Hepatocyte (in vitro differentiated cells): ENCODE results near the gene ABHD17A. TPM values are rescaled to one million over a fixed set of nuclear protein-coding genes. Genes with fewer than 3 reads are reported as not detected.

Source experiments
- DNase-seq: peaks from one replicate; pipeline ENCODE4 v3.0.0-alpha.2; 2016; ENCODE audit warnings: low spot score
- H2AFZ ChIP-seq: fragments of 200-600 bp; sonication (generic); 2 replicates; pipeline ENCODE4 v1.6.0; 2016; ENCODE audit warnings: antibody characterized with exemption, mild to moderate bottlenecking
- H3K27ac ChIP-seq: fragments of 200-600 bp; sonication (generic); 2 replicates; pipeline ENCODE4 v1.5.1; 2016; ENCODE audit warnings: mild to moderate bottlenecking
- H3K27me3 ChIP-seq: fragments of 200-600 bp; sonication (generic); 2 replicates; pipeline ENCODE4 v1.6.1; 2016
- H3K36me3 ChIP-seq: fragments of 200-600 bp; sonication (generic); replicated peaks from 2 replicates; pipeline ENCODE4 v1.5.1; 2016; ENCODE audit warnings: low read depth; ENCODE audit not compliant: insufficient read depth
- H3K4me1 ChIP-seq: fragments of 200-600 bp; sonication (generic); 2 replicates; pipeline ENCODE4 v1.5.1; 2016; ENCODE audit warnings: mild to moderate bottlenecking, moderate library complexity; ENCODE audit not compliant: insufficient read depth
- H3K4me2 ChIP-seq: fragments of 200-600 bp; sonication (generic); 2 replicates; pipeline ENCODE4 v1.6.0; 2016
- H3K4me3 ChIP-seq: fragments of 200-600 bp; sonication (generic); 2 replicates; pipeline ENCODE4 v1.5.1; 2016; ENCODE audit warnings: mild to moderate bottlenecking
- H3K79me2 ChIP-seq: fragments of 200-600 bp; sonication (generic); 2 replicates; pipeline ENCODE4 v1.6.0; 2017; ENCODE audit warnings: mild to moderate bottlenecking
- H3K9me2 ChIP-seq: fragments of 200-600 bp; sonication (generic); replicated peaks from 2 replicates; pipeline ENCODE4 v1.6.0; 2017; ENCODE audit warnings: mild to moderate bottlenecking; ENCODE audit not compliant: insufficient read depth
- H3K9me3 ChIP-seq: fragments of 200-600 bp; sonication (generic); 2 replicates; pipeline ENCODE4 v1.5.1; 2016; ENCODE audit warnings: low read depth, mild to moderate bottlenecking
- H4K20me1 ChIP-seq: fragments of 200-600 bp; sonication (generic); 2 replicates; pipeline ENCODE4 v1.6.0; 2016; ENCODE audit warnings: mild to moderate bottlenecking; ENCODE audit not compliant: insufficient read depth, poor library complexity, severe bottlenecking
- EZH2 ChIP-seq: fragments of 200-600 bp; sonication (generic); IDR thresholded peaks from 2 replicates; pipeline ENCODE4 v1.6.1; 2016; ENCODE audit warnings: antibody characterized with exemption, mild to moderate bottlenecking, borderline replicate concordance
- EZH2phosphoT487 ChIP-seq: fragments of 200-600 bp; sonication (generic); IDR thresholded peaks from one replicate; pipeline ENCODE4 v1.6.1; 2018; ENCODE audit warnings: antibody characterized with exemption, mild to moderate bottlenecking, low read depth, moderate library complexity; ENCODE audit not compliant: unreplicated experiment, severe bottlenecking
- WGBS: methylation state at CpG from one replicate; pipeline ENCODE4 v1.1.6; 2016; ENCODE audit warnings: low lambda C conversion rate; ENCODE audit errors: missing lambda C conversion rate; 5-methylcytosine and 5-hydroxymethylcytosine counted together
- polyA plus RNA-seq: library from polyadenylated mRNA; unstranded; fragments of >200 nt; fragmentation: Nextera tagmentation; extraction: Ambion mirVana; gene quantifications from 2 replicates; pipeline ENCODE4 v1.2.1, GENCODE V29; 2016
- total RNA-seq: library from RNA; depleted of rRNA; stranded (reverse); fragments of >200 nt; gene quantifications from 2 replicates; pipeline ENCODE4 v1.2.3, GENCODE V29; 2014
- TF ChIP-seq, protein P1 (sequence below): fragments of 200-600 bp; sonication (generic); IDR thresholded peaks from 2 replicates; pipeline ENCODE4 v1.5.1; 2016; ENCODE audit warnings: antibody characterized with exemption, mild to moderate bottlenecking; ENCODE audit not compliant: poor library complexity

The ABHD17A gene
- total and polyA plus RNA-seq, 2 experiments from 2014 or later, result 62.5 to 102 TPM

- H4K20me1 ChIP-seq, result no peaks in the 10 kb centered on the region
- H3K27ac ChIP-seq, result no peak overlapping the region
- H3K36me3 ChIP-seq, result no peaks in the 10 kb centered on the region
- H3K27me3 ChIP-seq, result no peaks in the 10 kb centered on the region
- no peaks in the 10 kb centered on the region for H3K9me2 ChIP-seq
- peaks cover 5% of the 10 kb centered on the region for H3K4me1 ChIP-seq
- DNase-seq, result no peak
- H3K79me2 ChIP-seq, result no peaks in the 10 kb centered on the region
- H2AFZ ChIP-seq, result no peak overlapping the region
- H3K4me2 ChIP-seq, result no peak overlapping the region
- no peak overlapping the region for H3K4me3 ChIP-seq
- TF ChIP-seq EZH2phosphoT487 (no peak), EZH2 (no peak)
- TF ChIP-seq, protein P1, sequence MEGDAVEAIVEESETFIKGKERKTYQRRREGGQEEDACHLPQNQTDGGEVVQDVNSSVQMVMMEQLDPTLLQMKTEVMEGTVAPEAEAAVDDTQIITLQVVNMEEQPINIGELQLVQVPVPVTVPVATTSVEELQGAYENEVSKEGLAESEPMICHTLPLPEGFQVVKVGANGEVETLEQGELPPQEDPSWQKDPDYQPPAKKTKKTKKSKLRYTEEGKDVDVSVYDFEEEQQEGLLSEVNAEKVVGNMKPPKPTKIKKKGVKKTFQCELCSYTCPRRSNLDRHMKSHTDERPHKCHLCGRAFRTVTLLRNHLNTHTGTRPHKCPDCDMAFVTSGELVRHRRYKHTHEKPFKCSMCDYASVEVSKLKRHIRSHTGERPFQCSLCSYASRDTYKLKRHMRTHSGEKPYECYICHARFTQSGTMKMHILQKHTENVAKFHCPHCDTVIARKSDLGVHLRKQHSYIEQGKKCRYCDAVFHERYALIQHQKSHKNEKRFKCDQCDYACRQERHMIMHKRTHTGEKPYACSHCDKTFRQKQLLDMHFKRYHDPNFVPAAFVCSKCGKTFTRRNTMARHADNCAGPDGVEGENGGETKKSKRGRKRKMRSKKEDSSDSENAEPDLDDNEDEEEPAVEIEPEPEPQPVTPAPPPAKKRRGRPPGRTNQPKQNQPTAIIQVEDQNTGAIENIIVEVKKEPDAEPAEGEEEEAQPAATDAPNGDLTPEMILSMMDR, result no peak
- WGBS, result 95% methylated on average over 1 of the region's 1 CpG
- no peaks in the 10 kb centered on the region for H3K9me3 ChIP-seq
These were observed 46.1 kb upstream of the ABHD17A start for GRCh38 chr19:1931445-1931844.

DNA sequence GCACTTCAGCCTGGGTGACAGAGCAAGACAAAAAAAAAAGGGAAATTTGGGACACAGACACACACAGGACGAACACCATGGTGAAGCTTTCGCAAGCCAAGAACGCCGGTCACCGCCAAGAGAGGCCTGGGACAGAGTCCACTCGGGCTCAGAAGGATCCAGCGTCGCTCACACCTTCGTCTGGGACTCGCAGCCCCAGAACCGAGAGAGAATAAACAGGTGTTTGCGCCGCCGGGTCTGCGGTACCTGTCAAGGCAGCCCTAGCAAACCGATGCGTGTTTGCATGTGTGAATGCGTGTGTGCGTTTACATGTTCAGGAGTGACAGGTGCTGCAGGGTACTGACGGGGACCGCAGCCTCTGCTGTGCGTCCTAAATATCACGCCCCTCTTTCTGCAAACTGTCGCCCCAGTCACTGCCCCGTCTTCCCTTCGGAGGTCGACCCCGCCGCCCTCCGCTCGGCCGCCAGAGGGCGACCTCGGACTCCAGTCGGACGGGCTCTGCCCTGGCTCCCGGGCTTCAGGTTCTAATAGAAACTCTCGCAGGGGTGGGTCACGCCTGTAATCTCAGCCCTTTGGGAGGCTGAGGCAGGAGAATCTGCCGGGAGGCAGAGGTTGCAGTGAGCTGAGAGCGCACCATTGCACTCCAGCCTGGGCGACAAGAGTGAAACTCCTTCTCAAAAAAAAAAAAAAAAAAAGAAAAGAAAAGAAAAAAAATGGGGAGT is 43.9 kb upstream of the ABHD17A start:
- DNase-seq, result peak; percentile 91
- 19% methylated on average over 42 of the region's 42 CpGs for WGBS
- Histone ChIP-seq H3K4me3 (no peak overlapping the region), H3K9me3 (no peaks in the 10 kb centered on the region), H3K27ac (no peak overlapping the region), H3K4me1 (peaks cover 5% of the 10 kb centered on the region), H3K27me3 (no peaks in the 10 kb centered on the region), H3K36me3 (no peaks in the 10 kb centered on the region), H4K20me1 (no peaks in the 10 kb centered on the region), H3K4me2 (peak overlapping the region; percentile 88), H3K79me2 (no peaks in the 10 kb centered on the region), H3K9me2 (no peaks in the 10 kb centered on the region), H2AFZ (peak overlapping the region; percentile 56)
- TF ChIP-seq EZH2, result no peak
- TF ChIP-seq, protein P1, result peak; percentile 80

DNA sequence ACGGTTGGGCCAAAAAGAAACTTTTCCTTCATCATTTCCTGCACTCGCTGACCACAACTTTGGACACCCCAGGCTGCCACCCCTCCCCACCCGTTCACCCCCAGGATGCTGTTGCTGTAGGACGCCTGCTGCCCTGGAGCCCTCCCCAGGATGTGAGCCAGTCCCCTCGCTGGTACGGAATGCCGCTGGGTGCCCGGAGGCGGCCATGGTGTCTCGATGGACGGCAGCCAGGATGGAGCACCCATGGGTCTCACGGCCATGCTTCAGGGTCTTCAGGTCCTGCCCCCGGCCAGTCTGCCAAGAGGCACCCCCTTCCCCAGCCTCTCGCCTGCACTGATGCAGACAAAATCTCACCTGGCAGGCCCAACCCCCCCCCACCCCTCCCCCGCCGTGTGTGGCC is 40.2 kb upstream of the ABHD17A start:
- Histone ChIP-seq H3K9me3 (no peaks in the 10 kb centered on the region), H2AFZ (no peak overlapping the region), H3K4me1 (peaks cover 5% of the 10 kb centered on the region), H3K27me3 (no peaks in the 10 kb centered on the region), H3K9me2 (no peaks in the 10 kb centered on the region), H3K79me2 (no peaks in the 10 kb centered on the region), H3K27ac (no peak overlapping the region), H4K20me1 (no peaks in the 10 kb centered on the region), H3K4me3 (no peak overlapping the region), H3K36me3 (no peaks in the 10 kb centered on the region), H3K4me2 (no peak overlapping the region)
- WGBS, result 97% methylated on average over 16 of the region's 16 CpGs
- no peak for TF ChIP-seq EZH2phosphoT487
- TF ChIP-seq, protein P1, result no peak
- no peak for TF ChIP-seq EZH2
- DNase-seq, result no peak
